HuH-7 (cell line): ENCODE measurements around the gene PRIM1.
"Not testable (repeated sequence)": the region's sequence is repeated elsewhere in the genome, so short reads cannot be mapped to it uniquely, and the experiment has no call there.

Experiments used
- DNase-seq: peaks from one replicate; pipeline ENCODE4 v3.0.0; 2011; ENCODE audit warnings: low spot score

Gene PRIM1

GRCh38 chr12:56716933-56717880 is 34.9 kb downstream of the PRIM1 start:
- DNase-seq = no peak

- DNase-seq = no peak
These were observed 35.7 kb downstream of the PRIM1 start for GRCh38 chr12:56716458-56716857.

- DNase-seq = no peak
These were observed 36.3 kb downstream of the PRIM1 start for GRCh38 chr12:56715798-56716197.

GRCh38 chr12:56714431-56714929 is 37.6 kb downstream of the PRIM1 start:
- DNase-seq = no peak

GRCh38 chr12:56713345-56713744 is 38.8 kb downstream of the PRIM1 start:
- DNase-seq = no peak

- DNase-seq = no peak
These were observed 42.3 kb downstream of the PRIM1 start for GRCh38 chr12:56709759-56710376.

- not testable (repeated sequence) for DNase-seq
These were observed 47.6 kb downstream of the PRIM1 start for GRCh38 chr12:56704522-56704921.

GRCh38 chr12:56699020-56699661 is 53.0 kb downstream of the PRIM1 start:
- DNase-seq = no peak

GRCh38 chr12:56695327-56696101 is 56.6 kb downstream of the PRIM1 start:
- no peak for DNase-seq

GRCh38 chr12:56694161-56694560 is 58.0 kb downstream of the PRIM1 start:
- DNase-seq = no peak

- DNase-seq = no peak
These were observed 63.3 kb downstream of the PRIM1 start for GRCh38 chr12:56688846-56689109.

- peak; percentile 88 for DNase-seq
These were observed 63.8 kb downstream of the PRIM1 start, which contains the start of gene PTGES3 for GRCh38 chr12:56688129-56688845. Gene PTGES3 (minus strand): TSS chr12:56688284. CDS start chr12:56687999, 285 bp downstream.

- peak; percentile 18 for DNase-seq
These were observed 64.6 kb downstream of the PRIM1 start for GRCh38 chr12:56687223-56688128.

- DNase-seq = no peak
These were observed 67.3 kb downstream of the PRIM1 start for GRCh38 chr12:56684745-56685359.

- DNase-seq = no peak
These were observed 69.8 kb downstream of the PRIM1 start for GRCh38 chr12:56682323-56682722.
